ENCODE results near the gene TP63.

TP63 gene

DNA sequence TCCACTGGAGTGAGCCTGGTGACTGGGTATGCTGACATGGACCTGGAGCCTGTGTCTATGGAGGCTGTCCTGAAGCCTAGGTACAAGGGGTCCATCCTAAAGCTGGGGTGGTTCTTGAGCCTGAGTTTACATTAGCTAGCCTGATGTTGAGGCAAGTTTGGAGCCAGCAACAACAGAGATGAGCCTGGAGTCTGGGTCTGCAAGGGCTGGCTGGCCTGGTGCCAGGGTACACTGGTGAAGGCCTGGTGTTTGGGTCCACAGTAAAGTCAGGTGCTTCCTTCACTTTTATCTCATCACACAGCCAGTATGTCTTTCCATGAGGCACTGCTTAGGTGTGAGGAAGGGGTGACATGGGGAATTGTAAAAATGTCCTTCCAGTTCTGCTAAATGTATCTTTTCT, 49.5 kb downstream of the TP63 start:
- CTCF ChIA-PET = no interaction called here
- POLR2A ChIA-PET = no interaction called here

GRCh38 chr3:189683546-189684255, 52.5 kb downstream of the TP63 start:
- POLR2A ChIA-PET = no interaction called here
- no peaks in the 10 kb centered on the region for H3K36me3 ChIP-seq (ENCODE audit: control insufficient read depth in 4 of 4, insufficient read depth in 4 of 4, low read length in 3 of 4)
- H3K27me3 ChIP-seq (replicated peaks in 2 of 5; ENCODE audit: control insufficient read depth in 4 of 5, insufficient read depth in 5 of 5, low read length in 4 of 5) = no peaks in the 10 kb centered on the region
- 93% methylated on average over 2 of the region's 3 CpGs for WGBS (ENCODE audit: insufficient coverage)
- H3K4me1 ChIP-seq (ENCODE audit: control extremely low read depth in 1 of 4, control insufficient read depth in 4 of 4, insufficient read depth in 4 of 4, low read length in 3 of 4) = peaks cover 0 to 2% (median 0%) of the 10 kb centered on the region in 4 experiments
- CTCF ChIA-PET = no interaction called here
- no peak overlapping the region for H3K27ac ChIP-seq (ENCODE audit: insufficient read depth in 1 of 2, low read depth in 1 of 2, low read length in 2 of 2, poor library complexity in 1 of 2, severe bottlenecking in 2 of 2)
- no peak overlapping the region for H3K4me3 ChIP-seq (ENCODE audit: control insufficient read depth in 1 of 7, extremely low read depth in 1 of 7, insufficient read depth in 4 of 7, low read depth in 2 of 7, low read length in 6 of 7)
- DNase-seq = no peak
- H3K9me3 ChIP-seq (ENCODE audit: control extremely low read depth in 1 of 5, control insufficient read depth in 4 of 5, insufficient read depth in 2 of 5, low read depth in 1 of 5, low read length in 4 of 5) = peaks cover 0 to 3% (median 0%) of the 10 kb centered on the region in 5 experiments

More for the DNA sequence above, 49.5 kb downstream of the TP63 start:
- DNase-seq = no peak
- no peaks in the 10 kb centered on the region for H3K36me3 ChIP-seq (ENCODE audit: control insufficient read depth in 4 of 4, insufficient read depth in 4 of 4, low read length in 3 of 4)
- no peak overlapping the region for H3K4me3 ChIP-seq (ENCODE audit: control insufficient read depth in 1 of 7, extremely low read depth in 1 of 7, insufficient read depth in 4 of 7, low read depth in 2 of 7, low read length in 6 of 7)
- H3K27me3 ChIP-seq (replicated peaks in 2 of 5; ENCODE audit: control insufficient read depth in 4 of 5, insufficient read depth in 5 of 5, low read length in 4 of 5) = no peaks in the 10 kb centered on the region
- H3K27ac ChIP-seq (ENCODE audit: insufficient read depth in 1 of 2, low read depth in 1 of 2, low read length in 2 of 2, poor library complexity in 1 of 2, severe bottlenecking in 2 of 2) = no peak overlapping the region
- peaks cover 0 to 3% (median 0%) of the 10 kb centered on the region in 5 experiments for H3K9me3 ChIP-seq (ENCODE audit: control extremely low read depth in 1 of 5, control insufficient read depth in 4 of 5, insufficient read depth in 2 of 5, low read depth in 1 of 5, low read length in 4 of 5)
- no peaks in the 10 kb centered on the region for H3K4me1 ChIP-seq (ENCODE audit: control extremely low read depth in 1 of 4, control insufficient read depth in 4 of 4, insufficient read depth in 4 of 4, low read length in 3 of 4)

DNA sequence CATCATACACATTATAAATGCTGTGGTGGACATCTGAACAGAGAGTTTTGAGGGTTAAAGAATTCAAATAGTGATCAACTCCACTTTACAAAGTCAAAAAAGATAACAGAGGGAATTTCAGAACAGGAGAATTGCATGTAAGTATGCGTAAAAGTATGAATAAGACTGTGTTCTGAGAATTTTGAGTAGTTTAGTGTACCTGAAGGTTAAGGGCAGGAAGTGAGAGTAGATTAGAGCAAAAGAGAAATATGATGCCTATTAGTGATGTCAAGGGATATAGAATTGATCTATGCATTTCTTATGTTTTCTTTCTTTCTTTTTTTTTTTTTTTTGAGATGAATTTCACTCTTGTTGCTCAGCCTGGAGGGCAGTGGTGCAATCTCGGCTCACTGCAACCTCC, 53.1 kb downstream of the TP63 start:
- Histone ChIP-seq H3K27me3 (replicated peaks in 2 of 5; ENCODE audit: control insufficient read depth in 4 of 5, insufficient read depth in 5 of 5, low read length in 4 of 5) (peaks cover 0 to 2% (median 0%) of the 10 kb centered on the region in 5 experiments), H3K4me3 (ENCODE audit: control insufficient read depth in 1 of 7, extremely low read depth in 1 of 7, insufficient read depth in 4 of 7, low read depth in 2 of 7, low read length in 6 of 7) (no peak overlapping the region), H3K4me1 (ENCODE audit: control extremely low read depth in 1 of 4, control insufficient read depth in 4 of 4, insufficient read depth in 4 of 4, low read length in 3 of 4) (peaks cover 0 to 2% (median 0%) of the 10 kb centered on the region in 4 experiments), H3K27ac (ENCODE audit: insufficient read depth in 1 of 2, low read depth in 1 of 2, low read length in 2 of 2, poor library complexity in 1 of 2, severe bottlenecking in 2 of 2) (no peak overlapping the region), H3K9me3 (ENCODE audit: control extremely low read depth in 1 of 5, control insufficient read depth in 4 of 5, insufficient read depth in 2 of 5, low read depth in 1 of 5, low read length in 4 of 5) (peaks cover 0 to 3% (median 0%) of the 10 kb centered on the region in 5 experiments), H3K36me3 (ENCODE audit: control insufficient read depth in 4 of 4, insufficient read depth in 4 of 4, low read length in 3 of 4) (no peaks in the 10 kb centered on the region)
- CTCF ChIA-PET = no interaction called here
- POLR2A ChIA-PET = no interaction called here
- DNase-seq = no peak
- 100% methylated on average over 1 of the region's 2 CpGs for WGBS (ENCODE audit: insufficient coverage)

DNA sequence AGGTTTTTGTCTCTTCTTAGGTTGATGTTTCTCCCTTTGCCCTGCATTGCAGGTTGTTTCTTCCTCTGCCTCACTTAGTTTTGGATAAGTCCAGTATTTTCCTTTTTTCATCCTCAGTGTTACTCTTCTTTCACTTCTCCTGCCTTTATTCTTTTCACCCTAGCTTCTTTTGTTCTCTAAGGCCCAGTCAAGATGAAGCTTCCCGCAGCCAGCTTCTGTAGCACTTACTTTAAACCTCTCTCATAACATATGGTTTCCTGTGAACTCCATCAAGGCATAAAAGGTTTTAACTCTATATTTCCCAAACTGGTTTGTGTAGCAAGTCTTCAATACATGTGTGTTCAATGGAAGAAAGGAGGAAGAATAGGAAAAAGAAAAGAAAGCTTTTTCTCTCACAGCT, 54.1 kb downstream of the TP63 start:
- 80% methylated on average over 1 of the region's 1 CpG for WGBS (ENCODE audit: insufficient coverage)
- H3K27me3 ChIP-seq (replicated peaks in 2 of 5; ENCODE audit: control insufficient read depth in 4 of 5, insufficient read depth in 5 of 5, low read length in 4 of 5) = peaks cover 0 to 2% (median 0%) of the 10 kb centered on the region in 5 experiments
- POLR2A ChIA-PET = no interaction called here
- CTCF ChIA-PET = interaction anchor here (1.7 kb wide), 1 partner anchor 13 kb away, joined by 5 read pairs; no protein-coding TSS in a partner anchor
- no peaks in the 10 kb centered on the region for H3K36me3 ChIP-seq (ENCODE audit: control insufficient read depth in 4 of 4, insufficient read depth in 4 of 4, low read length in 3 of 4)
- DNase-seq = no peak
- H3K9me3 ChIP-seq (ENCODE audit: control extremely low read depth in 1 of 5, control insufficient read depth in 4 of 5, insufficient read depth in 2 of 5, low read depth in 1 of 5, low read length in 4 of 5) = peaks cover 0 to 3% (median 0%) of the 10 kb centered on the region in 5 experiments
- H3K4me3 ChIP-seq (ENCODE audit: control insufficient read depth in 1 of 7, extremely low read depth in 1 of 7, insufficient read depth in 4 of 7, low read depth in 2 of 7, low read length in 6 of 7) = no peak overlapping the region
- H3K4me1 ChIP-seq (ENCODE audit: control extremely low read depth in 1 of 4, control insufficient read depth in 4 of 4, insufficient read depth in 4 of 4, low read length in 3 of 4) = peaks cover 0 to 2% (median 0%) of the 10 kb centered on the region in 4 experiments
- no peak overlapping the region for H3K27ac ChIP-seq (ENCODE audit: insufficient read depth in 1 of 2, low read depth in 1 of 2, low read length in 2 of 2, poor library complexity in 1 of 2, severe bottlenecking in 2 of 2)

- Histone ChIP-seq H3K27ac (ENCODE audit: insufficient read depth in 1 of 2, low read depth in 1 of 2, low read length in 2 of 2, poor library complexity in 1 of 2, severe bottlenecking in 2 of 2) (no peak overlapping the region), H3K27me3 (replicated peaks in 2 of 5; ENCODE audit: control insufficient read depth in 4 of 5, insufficient read depth in 5 of 5, low read length in 4 of 5) (peaks cover 0 to 2% (median 0%) of the 10 kb centered on the region in 5 experiments), H3K4me1 (ENCODE audit: control extremely low read depth in 1 of 4, control insufficient read depth in 4 of 4, insufficient read depth in 4 of 4, low read length in 3 of 4) (peaks cover 0 to 2% (median 0%) of the 10 kb centered on the region in 4 experiments), H3K4me3 (ENCODE audit: control insufficient read depth in 1 of 7, extremely low read depth in 1 of 7, insufficient read depth in 4 of 7, low read depth in 2 of 7, low read length in 6 of 7) (no peak overlapping the region), H3K36me3 (ENCODE audit: control insufficient read depth in 4 of 4, insufficient read depth in 4 of 4, low read length in 3 of 4) (no peaks in the 10 kb centered on the region), H3K9me3 (ENCODE audit: control extremely low read depth in 1 of 5, control insufficient read depth in 4 of 5, insufficient read depth in 2 of 5, low read depth in 1 of 5, low read length in 4 of 5) (peaks cover 0 to under 1% (median 0%) of the 10 kb centered on the region in 5 experiments)
- CTCF ChIA-PET = interaction anchor here (1.7 kb wide), 1 partner anchor 13 kb away, joined by 5 read pairs; no protein-coding TSS in a partner anchor
- POLR2A ChIA-PET = no interaction called here
- WGBS (ENCODE audit: insufficient coverage) = no CpG with 5 or more reads among the region's 2 CpGs
- DNase-seq = no peak
These were observed 54.7 kb downstream of the TP63 start for GRCh38 chr3:189685860-189686259.

GRCh38 chr3:189687475-189687874, 56.3 kb downstream of the TP63 start:
- no peak for DNase-seq
- H3K27ac ChIP-seq (ENCODE audit: insufficient read depth in 1 of 2, low read depth in 1 of 2, low read length in 2 of 2, poor library complexity in 1 of 2, severe bottlenecking in 2 of 2) = no peak overlapping the region
- no peaks in the 10 kb centered on the region for H3K36me3 ChIP-seq (ENCODE audit: control insufficient read depth in 4 of 4, insufficient read depth in 4 of 4, low read length in 3 of 4)
- POLR2A ChIA-PET = no interaction called here
- no peaks in the 10 kb centered on the region for H3K9me3 ChIP-seq (ENCODE audit: control extremely low read depth in 1 of 5, control insufficient read depth in 4 of 5, insufficient read depth in 2 of 5, low read depth in 1 of 5, low read length in 4 of 5)
- H3K4me1 ChIP-seq (ENCODE audit: control extremely low read depth in 1 of 4, control insufficient read depth in 4 of 4, insufficient read depth in 4 of 4, low read length in 3 of 4) = peaks cover 0 to 2% (median 0%) of the 10 kb centered on the region in 4 experiments
- H3K27me3 ChIP-seq (replicated peaks in 2 of 5; ENCODE audit: control insufficient read depth in 4 of 5, insufficient read depth in 5 of 5, low read length in 4 of 5) = peaks cover 0 to 2% (median 0%) of the 10 kb centered on the region in 5 experiments
- H3K4me3 ChIP-seq (ENCODE audit: control insufficient read depth in 1 of 7, extremely low read depth in 1 of 7, insufficient read depth in 4 of 7, low read depth in 2 of 7, low read length in 6 of 7) = no peak overlapping the region
- CTCF ChIA-PET = interaction anchor here (1.0 kb wide), 1 partner anchor 30 kb away, joined by 3 read pairs; no protein-coding TSS in a partner anchor
- WGBS (ENCODE audit: insufficient coverage) = 100% methylated on average over 1 of the region's 4 CpGs

DNA sequence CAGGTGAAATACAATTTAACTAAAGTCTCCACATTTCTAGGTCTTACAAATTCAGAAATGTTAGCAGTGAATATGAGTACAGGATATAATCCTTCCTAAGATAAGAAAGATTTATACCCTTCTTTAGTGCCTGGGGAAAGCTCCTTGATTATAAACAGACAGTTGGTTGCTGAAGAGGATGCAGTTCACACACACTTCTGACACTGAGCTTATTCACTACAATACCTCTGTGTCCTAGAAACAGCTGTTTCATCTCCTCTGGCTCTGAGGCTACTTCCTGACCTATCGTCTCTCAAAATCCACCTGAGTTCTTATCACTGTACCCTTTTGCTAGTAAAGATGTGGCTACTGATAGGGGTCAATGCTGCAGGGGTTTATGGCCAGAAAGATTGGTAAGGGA, 57.1 kb downstream of the TP63 start:
- WGBS (ENCODE audit: insufficient coverage) = no CpG with 5 or more reads among the region's 1 CpG
- ChIA-PET POLR2A (no interaction called here), CTCF (interaction anchor here (0.7 kb wide), 1 partner anchor 8 kb away, joined by 3 read pairs; no protein-coding TSS in a partner anchor)
- H3K4me3 ChIP-seq (ENCODE audit: control insufficient read depth in 1 of 7, extremely low read depth in 1 of 7, insufficient read depth in 4 of 7, low read depth in 2 of 7, low read length in 6 of 7) = no peak overlapping the region
- no peaks in the 10 kb centered on the region for H3K9me3 ChIP-seq (ENCODE audit: control extremely low read depth in 1 of 5, control insufficient read depth in 4 of 5, insufficient read depth in 2 of 5, low read depth in 1 of 5, low read length in 4 of 5)
- DNase-seq = no peak
- no peak overlapping the region for H3K27ac ChIP-seq (ENCODE audit: insufficient read depth in 1 of 2, low read depth in 1 of 2, low read length in 2 of 2, poor library complexity in 1 of 2, severe bottlenecking in 2 of 2)
- H3K27me3 ChIP-seq (replicated peaks in 2 of 5; ENCODE audit: control insufficient read depth in 4 of 5, insufficient read depth in 5 of 5, low read length in 4 of 5) = peaks cover 0 to 2% (median 0%) of the 10 kb centered on the region in 5 experiments
- peaks cover 0 to 2% (median 0%) of the 10 kb centered on the region in 4 experiments for H3K4me1 ChIP-seq (ENCODE audit: control extremely low read depth in 1 of 4, control insufficient read depth in 4 of 4, insufficient read depth in 4 of 4, low read length in 3 of 4)
- no peaks in the 10 kb centered on the region for H3K36me3 ChIP-seq (ENCODE audit: control insufficient read depth in 4 of 4, insufficient read depth in 4 of 4, low read length in 3 of 4)
